Measurements from ENCODE around the gene RAB11FIP5.

- TF ChIP-seq EZH2 (IDR thresholded peaks at IDR 0.05; ENCODE audit: borderline replicate concordance, low read length): no peak
- TF ChIP-seq, protein P1, sequence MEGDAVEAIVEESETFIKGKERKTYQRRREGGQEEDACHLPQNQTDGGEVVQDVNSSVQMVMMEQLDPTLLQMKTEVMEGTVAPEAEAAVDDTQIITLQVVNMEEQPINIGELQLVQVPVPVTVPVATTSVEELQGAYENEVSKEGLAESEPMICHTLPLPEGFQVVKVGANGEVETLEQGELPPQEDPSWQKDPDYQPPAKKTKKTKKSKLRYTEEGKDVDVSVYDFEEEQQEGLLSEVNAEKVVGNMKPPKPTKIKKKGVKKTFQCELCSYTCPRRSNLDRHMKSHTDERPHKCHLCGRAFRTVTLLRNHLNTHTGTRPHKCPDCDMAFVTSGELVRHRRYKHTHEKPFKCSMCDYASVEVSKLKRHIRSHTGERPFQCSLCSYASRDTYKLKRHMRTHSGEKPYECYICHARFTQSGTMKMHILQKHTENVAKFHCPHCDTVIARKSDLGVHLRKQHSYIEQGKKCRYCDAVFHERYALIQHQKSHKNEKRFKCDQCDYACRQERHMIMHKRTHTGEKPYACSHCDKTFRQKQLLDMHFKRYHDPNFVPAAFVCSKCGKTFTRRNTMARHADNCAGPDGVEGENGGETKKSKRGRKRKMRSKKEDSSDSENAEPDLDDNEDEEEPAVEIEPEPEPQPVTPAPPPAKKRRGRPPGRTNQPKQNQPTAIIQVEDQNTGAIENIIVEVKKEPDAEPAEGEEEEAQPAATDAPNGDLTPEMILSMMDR (IDR thresholded peaks at IDR 0.05; ENCODE audit: low read length): no peak
Observed at GRCh38 chr2:73067043-73067442, 45.7 kb downstream of the RAB11FIP5 start.
